GM10248 (cell line): ENCODE results near the gene ZNF160.

Experiments used
- CTCF ChIA-PET: fragments of 300-600 bp; sonication (Branson Sonifier 250); formaldehyde crosslinking; extraction: SDS; loops from one replicate; lab custom pipeline; 2021; ENCODE audit warnings: antibody characterized with exemption; lab: Yijun Ruan, JAX
- POLR2A ChIA-PET: fragments of 350-650 bp; sonication (Branson Sonifier 250); formaldehyde crosslinking; extraction: SDS; loops from one replicate; lab custom pipeline; 2020; ENCODE audit warnings: antibody characterized with exemption; lab: Yijun Ruan, JAX
- DNase-seq: peaks from one replicate; pipeline ENCODE4 v3.0.0; 2012; ENCODE audit errors: extremely low spot score
- CTCF ChIP-seq: IDR thresholded peaks from 2 replicates; pipeline ENCODE4 v1.5.1; 2012; ENCODE audit warnings: mild to moderate bottlenecking, low read depth; ENCODE audit errors: extremely low read depth, missing control alignments, control extremely low read depth

The ZNF160 gene

GRCh38 chr19:53088091-53088490, 15.1 kb downstream of the ZNF160 start:
- CTCF ChIA-PET, result no interaction called here

GRCh38 chr19:53086949-53087348, 16.3 kb downstream of the ZNF160 start:
- no peak for DNase-seq
- ChIA-PET POLR2A (no interaction called here), CTCF (no interaction called here)
- no peak for TF ChIP-seq CTCF

More at GRCh38 chr19:53088091-53088490, 15.1 kb downstream of the ZNF160 start:
- no peak for TF ChIP-seq CTCF
- POLR2A ChIA-PET, result no interaction called here
- no peak for DNase-seq

- CTCF ChIA-PET, result no interaction called here
- POLR2A ChIA-PET, result no interaction called here
- TF ChIP-seq CTCF, result no peak
- no peak for DNase-seq
Measured at GRCh38 chr19:53085496-53085895, 17.7 kb downstream of the ZNF160 start.

- ChIA-PET CTCF (no interaction called here), POLR2A (no interaction called here)
- DNase-seq, result no peak
- TF ChIP-seq CTCF, result no peak
Measured at GRCh38 chr19:53082929-53083328, 20.3 kb downstream of the ZNF160 start.

GRCh38 chr19:53079313-53079924, 23.8 kb downstream of the ZNF160 start:
- ChIA-PET CTCF (no interaction called here), POLR2A (no interaction called here)
- no peak for DNase-seq
- no peak for TF ChIP-seq CTCF

- no peak for DNase-seq
- TF ChIP-seq CTCF, result no peak
- ChIA-PET CTCF (no interaction called here), POLR2A (no interaction called here)
Measured at GRCh38 chr19:53078668-53079067, 24.6 kb downstream of the ZNF160 start.
